Amniotic epithelial cell (primary cell): ENCODE data around the gene TSPAN11.
"Not testable (repeated sequence)": the region's sequence is repeated elsewhere in the genome, so short reads cannot be mapped to it uniquely, and the experiment has no call there.

Experiments used
- DNase-seq: peaks from one replicate; pipeline ENCODE4 v3.0.0-alpha.2; 2010; ENCODE audit warnings: low read depth

TSPAN11 gene, protein sequence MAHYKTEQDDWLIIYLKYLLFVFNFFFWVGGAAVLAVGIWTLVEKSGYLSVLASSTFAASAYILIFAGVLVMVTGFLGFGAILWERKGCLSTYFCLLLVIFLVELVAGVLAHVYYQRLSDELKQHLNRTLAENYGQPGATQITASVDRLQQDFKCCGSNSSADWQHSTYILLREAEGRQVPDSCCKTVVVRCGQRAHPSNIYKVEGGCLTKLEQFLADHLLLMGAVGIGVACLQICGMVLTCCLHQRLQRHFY

DNA sequence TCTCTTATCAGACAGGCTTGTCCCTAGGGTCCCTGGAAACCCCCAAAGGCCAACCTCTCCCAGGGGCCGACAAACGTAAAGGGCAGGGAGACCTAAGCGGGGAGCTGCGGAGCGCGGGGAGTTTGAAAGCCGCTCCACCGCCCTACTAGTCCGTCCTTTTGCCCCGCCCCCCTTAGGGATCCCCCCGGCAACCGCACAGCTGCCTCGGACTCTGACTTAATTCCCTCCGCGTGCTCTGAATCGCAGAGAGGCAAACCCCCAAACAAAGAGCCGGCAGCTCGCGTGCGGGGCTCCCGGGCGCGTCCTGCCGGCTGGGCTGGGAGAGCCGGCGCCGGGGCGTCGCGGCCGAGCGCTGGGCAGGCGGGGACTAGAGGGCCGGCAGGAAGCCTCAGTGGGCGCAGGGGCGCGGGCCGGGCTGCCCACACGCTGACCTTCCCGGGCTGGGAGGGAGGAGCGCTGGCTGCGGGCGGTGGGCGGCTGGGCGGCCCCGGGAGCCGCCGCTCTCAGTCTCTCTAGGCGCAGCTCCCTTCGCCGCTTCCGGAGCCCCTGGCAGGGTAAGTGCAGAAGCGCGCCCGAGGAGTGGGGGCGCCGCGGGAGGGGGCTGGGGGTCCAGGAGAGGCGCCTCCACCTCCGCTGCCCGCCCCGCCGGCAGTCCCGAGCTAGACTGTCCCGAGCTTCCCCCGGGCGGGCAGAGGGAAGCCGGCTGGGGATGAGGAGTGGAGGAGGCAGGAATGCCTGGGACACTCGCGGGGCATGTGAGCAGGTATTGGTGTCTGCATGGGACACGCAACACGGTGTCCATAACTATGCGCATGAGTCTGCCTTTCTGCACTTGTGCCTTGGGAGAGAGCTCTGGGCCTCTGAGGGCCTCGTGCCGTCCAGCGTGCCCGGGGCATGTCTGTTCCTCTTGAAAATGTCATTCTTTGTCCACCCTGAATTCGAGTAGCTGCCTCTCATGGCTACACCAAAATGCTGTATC is at the start of gene TSPAN11:
Gene TSPAN11 (plus strand): TSS at position 506 of the 979 bp plus-strand sequence. CDS start 27,244 bp downstream, outside the sequence.
- peak; percentile 7 for DNase-seq

DNA sequence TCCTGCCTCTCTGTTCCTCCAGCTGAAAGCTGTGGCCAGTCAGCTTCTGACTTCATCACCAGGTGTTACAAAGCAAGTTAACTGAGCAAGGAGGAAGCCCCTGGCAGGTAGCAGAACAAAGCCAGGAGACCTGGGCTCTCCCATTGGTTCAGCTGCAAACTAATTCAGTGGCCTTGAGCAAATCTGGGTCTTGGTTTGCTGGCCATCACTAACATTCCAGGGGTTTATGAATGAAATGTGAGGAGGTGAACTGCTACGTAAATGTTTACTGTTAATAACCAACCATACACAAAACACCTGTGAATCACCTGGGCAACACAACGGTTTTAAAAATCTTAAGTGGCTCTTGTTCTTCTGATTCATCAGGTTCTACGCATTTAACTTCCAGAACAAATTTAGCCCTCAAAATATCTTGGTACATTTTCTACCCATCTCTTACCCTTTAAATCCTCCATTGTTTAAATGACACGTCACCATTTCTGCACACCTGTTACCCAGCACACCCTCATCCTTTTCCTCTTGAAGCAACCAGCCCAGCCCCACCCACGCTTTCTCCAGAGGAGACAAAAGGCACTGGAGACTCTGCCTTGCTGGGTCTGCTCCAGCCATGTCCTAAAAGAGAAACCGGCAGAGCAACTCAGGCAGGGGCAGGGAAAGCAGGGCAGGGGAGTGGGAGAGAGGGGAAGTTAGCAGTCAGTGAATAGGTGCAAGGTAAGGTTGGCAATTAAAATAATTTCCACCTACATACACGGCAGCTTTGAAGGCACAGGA is 49.3 kb upstream of the TSPAN11 start:
- no peak for DNase-seq

DNA sequence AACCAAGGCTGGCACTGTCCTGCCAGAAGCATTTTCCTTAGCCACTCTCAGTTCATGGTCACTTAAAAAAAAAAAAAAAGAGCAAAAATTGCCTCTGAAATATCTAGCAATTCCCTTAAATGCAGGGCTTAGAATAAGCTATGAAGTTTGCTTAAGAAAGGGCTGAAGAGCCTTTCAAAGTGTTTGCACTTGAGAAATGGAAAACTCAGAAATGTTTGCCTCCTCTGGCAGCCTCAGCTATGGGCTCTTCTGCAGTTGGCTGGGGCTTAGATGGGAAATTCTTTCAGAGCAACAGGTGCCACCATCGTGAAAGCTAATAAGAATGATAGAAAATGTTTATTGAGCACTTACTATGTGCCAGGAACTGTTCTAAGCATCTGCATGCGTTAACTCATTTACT is 48.5 kb upstream of the TSPAN11 start:
- DNase-seq = no peak

DNA sequence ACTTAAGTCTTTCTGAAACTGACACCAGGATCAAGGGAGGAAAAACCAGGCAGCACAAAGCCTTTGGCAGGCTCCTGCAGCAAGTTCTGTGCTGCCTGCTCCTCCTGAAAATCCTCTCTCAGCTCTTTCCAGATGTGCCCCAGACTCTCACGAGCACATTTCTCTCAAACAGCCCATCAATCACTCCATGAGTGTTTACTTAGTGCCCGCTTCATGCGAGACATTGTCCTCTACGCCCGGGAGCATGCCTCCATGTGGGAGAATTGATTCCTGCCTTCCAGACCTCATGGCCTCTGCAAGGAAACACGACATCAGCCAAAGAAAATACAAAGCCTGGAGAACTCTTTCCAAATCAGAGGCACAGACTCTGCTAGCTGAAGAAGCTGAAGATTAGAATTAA is 46.5 kb upstream of the TSPAN11 start:
- DNase-seq = no peak

DNA sequence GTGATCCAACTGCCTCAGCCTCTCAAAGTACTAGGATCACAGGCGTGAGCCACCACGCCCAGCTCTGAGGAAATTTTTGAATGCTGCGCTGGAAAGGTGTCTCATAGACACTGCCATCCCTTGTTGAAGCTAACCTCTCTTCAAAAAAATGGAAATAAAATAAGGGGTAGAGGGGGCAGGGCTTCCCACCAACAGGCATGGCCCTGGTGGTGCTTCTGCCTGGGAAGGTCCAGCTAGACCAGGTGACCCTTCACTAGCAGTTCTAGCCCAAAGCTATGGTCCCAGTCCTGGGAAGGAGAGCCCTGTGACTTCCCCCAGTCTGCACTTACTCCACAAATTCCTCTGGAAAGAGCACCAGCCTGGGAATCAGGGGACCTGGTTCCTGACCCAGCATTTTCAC is 45.7 kb upstream of the TSPAN11 start:
- DNase-seq = no peak

DNA sequence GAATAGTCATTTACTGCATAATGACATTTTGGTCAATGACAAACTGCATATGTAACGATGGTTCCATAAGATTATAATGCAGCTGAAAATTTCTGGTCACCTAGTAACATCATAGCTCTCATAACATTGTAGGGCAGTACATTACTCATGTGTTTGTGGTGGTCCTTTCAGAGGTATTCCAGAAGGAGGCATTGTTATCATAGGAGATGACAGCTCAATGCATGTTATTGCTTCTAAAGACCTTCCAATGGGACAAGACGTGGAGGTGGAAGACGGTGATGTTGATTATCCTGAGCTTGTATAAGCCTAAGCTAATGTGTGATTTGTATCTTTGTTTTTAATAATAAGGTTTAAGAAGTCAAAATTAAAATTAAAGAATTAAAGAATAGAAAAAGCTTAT is 43.8 kb upstream of the TSPAN11 start:
- no peak for DNase-seq

DNA sequence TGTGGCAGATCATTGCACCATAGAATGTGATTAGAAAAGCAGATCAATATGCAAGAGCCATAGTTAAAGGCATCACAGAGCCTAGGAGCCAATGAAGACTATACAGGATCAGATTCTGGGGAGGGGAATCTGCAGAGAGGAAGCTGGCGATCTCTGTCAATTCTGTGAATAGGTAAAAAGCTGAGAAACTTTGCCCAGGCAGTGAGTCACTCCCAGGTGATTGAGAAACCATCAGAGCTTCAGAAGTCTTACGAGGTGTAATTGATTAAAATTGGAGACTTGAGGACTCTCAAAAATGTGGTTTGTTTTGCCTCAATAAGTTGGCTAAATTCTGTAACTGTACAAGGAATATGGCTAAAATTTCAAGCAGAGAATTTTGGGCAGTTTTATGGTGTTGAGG is 41.7 kb upstream of the TSPAN11 start:
- DNase-seq = no peak

DNA sequence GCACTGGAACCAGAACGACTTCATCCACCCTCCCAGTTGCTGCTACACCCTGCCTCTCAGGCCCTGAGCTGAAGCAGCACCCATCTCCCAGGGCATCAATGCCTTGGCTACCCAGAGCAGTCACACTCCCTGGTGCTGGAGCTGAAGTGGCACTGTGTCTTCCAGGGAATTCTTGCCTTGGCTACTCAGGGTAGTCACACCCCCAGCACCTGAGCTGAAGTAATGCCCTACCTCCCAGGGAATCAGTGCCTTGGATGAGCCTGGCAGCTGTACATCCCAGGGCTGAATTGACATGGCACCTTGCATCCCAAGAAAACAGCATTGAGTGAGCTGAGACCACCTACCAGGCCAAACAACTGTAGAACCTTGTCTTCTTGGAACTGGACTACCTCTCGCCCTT is 41.2 kb upstream of the TSPAN11 start:
- DNase-seq = no peak

DNA sequence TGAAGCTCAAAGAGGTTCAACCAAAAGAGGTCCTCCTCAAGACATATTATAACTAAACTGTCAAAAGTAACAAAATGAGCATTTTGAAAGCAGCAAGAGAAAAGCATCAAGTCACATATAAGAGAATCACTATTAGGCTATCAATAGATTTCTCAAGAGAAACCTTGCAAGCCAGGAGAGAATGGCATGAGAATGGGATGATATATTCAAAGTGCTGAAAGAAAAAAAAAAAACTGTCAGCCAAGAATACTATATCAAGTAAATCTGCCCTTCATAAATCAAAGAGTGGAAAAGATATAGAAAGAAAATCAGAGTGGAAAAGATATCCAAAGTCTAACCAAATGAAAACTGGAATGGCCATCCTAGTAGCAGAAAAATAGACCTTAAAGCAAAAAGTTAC is 39.3 kb upstream of the TSPAN11 start:
- DNase-seq = no peak

DNA sequence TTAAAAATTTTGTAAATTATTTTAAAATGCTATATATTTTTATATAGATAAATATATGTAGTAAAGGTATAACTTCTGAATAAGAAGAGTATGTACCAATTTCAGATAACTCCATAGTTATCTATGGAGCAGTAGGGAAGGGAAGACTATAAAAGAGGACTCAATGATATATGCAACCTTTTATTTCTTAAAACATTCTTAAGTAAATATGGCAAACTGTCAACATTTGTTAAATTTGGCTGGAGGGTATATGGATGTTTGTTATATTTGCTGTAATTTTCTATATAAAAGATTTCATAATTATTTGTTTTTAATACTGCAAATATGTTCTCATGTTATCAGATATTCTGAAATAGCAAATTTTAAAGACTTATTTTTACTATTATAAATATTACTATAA is 38.3 kb upstream of the TSPAN11 start:
- DNase-seq = no peak

DNA sequence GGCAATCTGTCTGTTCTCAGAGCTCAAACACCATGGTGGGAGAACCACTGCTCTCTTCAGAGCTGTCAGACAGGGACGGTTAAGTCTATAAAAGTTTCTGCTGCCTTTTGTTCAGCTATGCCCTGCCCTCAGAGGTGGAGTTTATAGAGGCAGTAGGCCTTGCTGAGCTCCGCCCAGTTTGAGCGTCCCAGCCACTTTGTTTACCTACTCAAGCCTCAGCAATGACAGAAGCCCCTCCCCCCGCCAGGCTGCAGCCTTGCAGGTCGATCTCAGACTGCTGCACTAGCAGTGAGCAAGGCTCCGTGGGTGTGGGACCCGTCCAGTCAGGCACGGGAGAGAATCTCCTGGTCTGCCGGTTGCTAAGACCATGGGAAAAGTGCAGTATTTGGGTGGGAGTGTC is 32.0 kb upstream of the TSPAN11 start:
- not testable (repeated sequence) for DNase-seq

DNA sequence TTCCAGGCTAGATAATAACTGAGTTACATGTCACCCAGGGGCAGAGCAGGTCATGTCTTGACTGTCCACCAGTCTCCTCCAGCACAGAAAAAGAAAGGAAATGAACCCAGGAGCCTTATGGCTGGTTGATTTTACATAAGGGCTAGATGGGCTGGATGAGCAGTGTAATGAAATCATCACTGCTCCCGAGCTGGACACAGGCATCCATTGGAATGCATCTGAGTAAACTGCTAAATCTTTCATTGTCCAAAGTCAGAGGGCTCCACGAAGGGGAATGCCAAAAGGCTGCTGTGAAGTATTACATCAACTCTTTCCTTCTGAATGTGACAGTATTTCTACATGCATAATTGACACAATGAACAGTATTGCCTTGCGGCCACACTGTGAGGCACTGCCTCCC is 30.1 kb upstream of the TSPAN11 start:
- no peak for DNase-seq

DNA sequence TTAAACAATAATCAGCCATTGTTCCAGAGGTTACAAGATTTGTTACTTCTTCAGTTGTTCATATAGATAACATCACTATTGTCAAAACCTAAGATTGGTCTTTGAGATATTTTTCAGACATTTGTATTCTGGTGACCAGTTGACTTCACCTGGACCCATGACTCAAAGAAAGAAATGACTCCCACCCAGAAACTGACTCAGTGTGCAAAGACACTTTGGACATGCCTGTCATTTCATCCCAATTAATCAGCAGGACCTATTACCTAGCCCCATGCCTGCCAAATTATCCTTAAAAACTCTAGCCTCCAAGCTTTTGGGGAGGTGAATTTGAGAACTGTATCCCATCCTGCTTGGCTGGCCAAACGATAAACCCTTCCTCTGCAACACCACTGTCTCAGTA is 27.7 kb upstream of the TSPAN11 start:
- DNase-seq = no peak

DNA sequence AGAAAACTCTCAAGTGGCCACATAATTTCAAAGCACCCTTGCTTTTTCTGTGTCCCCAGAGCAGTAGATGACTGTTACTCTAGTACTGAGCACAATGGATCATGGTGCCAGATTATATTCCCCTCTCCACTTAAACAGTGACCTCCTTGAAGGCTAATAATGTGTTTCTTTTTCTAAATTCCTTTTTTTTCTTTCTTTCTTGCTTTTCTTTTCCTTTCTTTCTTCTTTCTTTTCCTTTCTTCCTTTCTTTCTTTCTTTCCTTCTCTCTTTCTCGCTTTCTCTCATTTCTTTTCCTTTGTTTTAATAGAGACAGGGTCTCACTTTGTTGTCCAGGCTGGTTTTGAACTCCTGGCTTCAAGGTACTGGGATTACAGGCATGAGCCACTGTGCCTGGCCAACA is 26.2 kb upstream of the TSPAN11 start:
- DNase-seq = no peak

DNA sequence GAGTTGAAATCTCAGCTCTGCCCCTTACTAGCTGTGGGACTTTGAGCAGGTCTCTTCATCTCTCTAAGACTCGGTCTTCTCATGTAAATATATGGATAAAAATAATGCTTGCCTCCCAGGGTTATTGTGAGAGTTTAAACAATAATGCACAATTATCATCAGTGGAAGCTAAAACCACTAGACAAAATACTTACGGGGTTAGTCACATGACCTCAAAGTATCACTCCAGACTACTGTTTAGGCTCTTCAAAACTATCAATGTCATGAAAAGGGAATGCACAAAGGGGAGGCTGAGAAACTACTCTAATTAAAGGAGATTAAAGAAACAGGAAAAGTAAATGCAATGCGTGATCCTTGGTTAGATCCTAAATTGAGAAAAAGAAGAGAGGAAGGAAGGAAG is 24.5 kb upstream of the TSPAN11 start:
- no peak for DNase-seq

DNA sequence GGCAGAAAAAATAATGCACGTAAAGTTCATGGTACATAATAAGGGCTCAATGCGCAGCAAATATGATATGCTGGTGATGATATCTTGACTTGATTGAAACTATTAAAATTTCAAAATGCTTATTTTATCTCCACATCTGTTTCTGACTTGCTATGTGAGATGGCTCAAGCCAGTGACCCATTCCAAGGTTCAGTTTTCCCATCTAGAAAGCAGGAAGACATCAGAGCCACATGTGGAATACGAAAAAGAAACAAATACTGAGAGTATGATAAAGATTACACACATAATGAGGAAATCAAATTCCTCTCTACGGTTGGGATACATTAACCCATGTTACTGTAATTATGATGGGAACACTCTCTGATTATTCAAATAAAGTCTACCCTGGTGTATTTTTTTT is 24.0 kb upstream of the TSPAN11 start:
- DNase-seq = no peak

DNA sequence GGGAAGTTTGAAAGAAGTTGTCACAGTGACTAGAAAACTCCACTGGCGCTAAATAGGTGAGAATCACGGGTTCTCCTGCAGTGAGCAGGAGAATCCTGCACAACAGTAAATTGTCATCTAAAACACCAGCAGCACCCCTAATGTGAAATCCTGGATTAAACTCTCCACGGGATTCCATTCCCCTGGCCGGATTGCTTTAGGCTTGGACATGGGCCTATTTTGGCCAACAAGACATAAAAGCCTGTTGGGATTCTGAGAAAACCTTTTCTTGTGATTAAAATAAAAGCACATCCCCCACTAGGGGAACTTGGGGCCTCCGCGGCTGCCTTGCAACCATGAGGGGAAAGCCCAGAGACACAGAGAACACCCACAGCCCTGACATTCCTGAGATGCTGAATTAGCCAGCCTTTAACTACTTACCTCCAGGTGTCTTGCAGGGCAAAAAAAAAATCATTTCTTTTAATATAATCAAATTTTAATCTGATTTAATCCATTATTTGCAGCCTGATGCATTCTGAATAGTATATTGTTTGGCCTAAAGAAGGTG is 21.0 kb upstream of the TSPAN11 start:
- no peak for DNase-seq

DNA sequence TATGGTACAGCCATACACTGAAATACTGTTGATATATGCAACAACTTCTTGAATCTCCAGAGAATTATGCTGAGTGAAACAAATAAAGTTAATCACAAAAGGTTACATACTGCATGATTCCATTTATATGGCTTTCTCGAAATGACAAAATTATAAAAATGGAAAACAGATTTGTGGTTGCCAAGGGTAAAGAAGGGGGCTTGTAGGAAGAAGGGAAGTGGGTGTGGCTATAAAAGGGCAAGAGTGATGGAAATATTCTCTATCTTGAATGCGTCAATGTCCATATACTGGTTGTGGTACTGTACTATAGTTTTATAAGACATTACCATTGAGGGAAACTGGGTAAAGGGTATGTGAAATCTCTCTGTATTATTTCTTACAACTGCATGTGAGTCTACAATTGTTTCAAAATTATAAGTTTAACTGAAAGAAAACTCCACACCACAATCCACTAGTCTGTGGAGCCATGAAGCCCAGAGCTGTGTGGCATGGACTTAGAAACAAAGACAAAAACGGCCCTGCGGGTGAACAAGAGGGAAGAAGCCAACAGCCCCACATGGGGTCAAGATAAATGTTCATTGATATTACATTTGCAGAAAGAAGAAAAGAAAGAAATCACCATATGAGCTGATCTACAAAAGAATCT is 18.3 kb upstream of the TSPAN11 start:
- DNase-seq = no peak

DNA sequence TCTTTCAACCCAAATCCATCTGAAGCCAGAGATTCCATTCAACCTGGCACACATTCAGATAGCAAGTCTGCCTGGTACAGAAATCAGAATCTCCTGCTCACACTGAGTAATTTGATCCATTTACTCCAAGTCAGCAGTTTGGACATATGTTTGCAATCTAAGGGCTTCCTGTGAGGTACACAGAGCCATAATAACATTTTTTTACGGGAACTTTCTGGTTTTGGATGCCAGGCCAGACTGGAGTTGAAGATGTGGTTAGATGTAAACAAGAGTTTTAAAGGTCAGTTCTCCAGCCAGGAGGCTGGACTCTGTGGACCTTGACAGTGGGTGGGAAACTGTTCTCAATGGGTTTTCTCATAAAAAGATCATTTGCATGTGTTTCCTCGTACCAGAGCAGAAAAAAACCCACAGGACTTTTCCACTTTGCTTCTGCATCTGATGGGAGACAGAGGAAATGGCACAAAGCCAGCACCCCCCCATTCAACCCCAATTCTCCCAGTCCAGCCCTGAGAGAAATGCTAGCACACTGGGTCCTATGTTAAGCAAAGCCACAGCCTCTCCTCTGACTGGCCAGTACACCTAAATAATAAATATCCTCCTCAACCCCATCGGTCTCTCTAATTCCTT is 17.7 kb upstream of the TSPAN11 start:
- peak; percentile 7 for DNase-seq

DNA sequence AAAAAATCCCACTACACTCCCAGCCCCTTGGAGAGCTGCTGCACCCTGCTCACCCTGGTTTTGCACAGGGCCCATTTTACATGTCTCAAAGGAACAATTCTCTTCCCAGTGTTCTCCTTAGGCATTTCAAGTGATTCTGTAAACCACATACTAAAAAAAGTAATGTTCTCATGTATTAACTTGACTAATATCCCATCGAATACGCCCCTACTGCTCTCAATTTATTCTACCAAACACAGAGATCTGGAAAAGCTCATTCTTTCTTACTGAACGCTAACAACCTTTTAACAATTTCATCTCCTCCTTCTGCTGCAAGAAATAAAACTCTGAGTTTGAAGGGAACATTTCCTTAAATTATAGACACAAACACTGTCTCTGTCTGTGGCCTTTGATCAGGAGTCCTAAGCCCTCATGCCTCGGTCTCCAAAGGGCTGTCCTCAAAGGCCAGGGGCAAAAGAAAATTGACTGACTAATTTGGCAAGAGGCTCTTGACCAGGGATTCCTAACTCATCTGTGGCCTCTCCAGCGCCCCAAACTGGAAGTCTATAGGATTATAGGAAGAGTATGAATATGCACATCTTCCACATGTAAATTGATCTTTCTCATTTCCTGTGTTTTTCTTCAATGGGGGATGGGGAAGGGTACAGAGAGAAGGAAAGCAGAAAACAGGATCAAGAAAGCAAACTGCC is 17.1 kb upstream of the TSPAN11 start:
- no peak for DNase-seq

DNA sequence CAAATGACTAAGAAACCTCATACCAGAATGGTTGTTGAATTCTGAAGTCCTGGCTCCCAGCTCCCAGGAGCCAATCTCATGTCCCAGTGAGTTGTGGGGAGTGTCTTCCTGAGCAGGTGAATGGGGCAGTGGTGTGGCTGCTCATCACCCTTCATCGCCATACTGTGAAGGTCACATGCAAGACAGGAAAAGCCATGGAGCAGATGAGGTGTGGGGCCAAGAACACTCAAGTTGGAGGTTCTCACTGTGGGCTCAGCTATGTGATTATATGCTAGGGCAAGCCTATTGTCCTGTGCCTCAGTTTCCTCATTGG is 16.6 kb upstream of the TSPAN11 start:
- DNase-seq = no peak
